Bronchial smooth muscle cell (primary cell): ENCODE measurements around the gene PRKACB. TPM values are rescaled to one million over a fixed set of nuclear protein-coding genes. Genes with fewer than 3 reads are reported as not detected.

ENCODE experiments used
- total RNA-seq: library from RNA; depleted of rRNA; stranded (reverse); fragments of >200 nt; gene quantifications from 2 replicates; pipeline ENCODE4 v1.2.1, GENCODE V29; 2014

The PRKACB gene
- total RNA-seq, result 15.7 and 25.2 TPM in 2 replicates

GRCh38 chr1:84143796-84144565 is at the start of gene PRKACB:
Gene PRKACB (plus strand): TSS chr1:84144271. CDS start chr1:84144362, 91 bp downstream.

Other genes starting within 250 kb of the PRKACB start
- 12.9 and 14.5 TPM in 2 replicates for gene TTLL7, start 145.1 kb upstream of the PRKACB start, total RNA-seq
- 0.94 and 1.1 TPM in 2 replicates for gene SAMD13, start 157.4 kb downstream of the PRKACB start, total RNA-seq